GM18511 (cell line): Measurements from ENCODE around the gene PARD3B.

Source experiments
- ATAC-seq: cut with Tn5 transposase; IDR thresholded peaks from one replicate; pipeline ENCODE4 v1.9.1; 2021; ENCODE audit warnings: mild to moderate bottlenecking, moderate library complexity; ENCODE audit not compliant: unreplicated experiment

The PARD3B gene

GRCh38 chr2:205086662-205087061 lies 541.4 kb downstream of the PARD3B start:
- ATAC-seq = no peak

GRCh38 chr2:205087862-205088261 lies 542.6 kb downstream of the PARD3B start:
- ATAC-seq = no peak

- ATAC-seq = no peak
These were observed 544.7 kb downstream of the PARD3B start for GRCh38 chr2:205089958-205090357.

- ATAC-seq = no peak
These were observed 546.1 kb downstream of the PARD3B start for GRCh38 chr2:205091411-205091810.

- ATAC-seq = no peak
These were observed 548.8 kb downstream of the PARD3B start for GRCh38 chr2:205094031-205094430.

- ATAC-seq = no peak
These were observed 558.4 kb downstream of the PARD3B start for GRCh38 chr2:205103699-205104098.

GRCh38 chr2:205107810-205108209 lies 562.5 kb downstream of the PARD3B start:
- ATAC-seq = no peak

GRCh38 chr2:205115511-205115910 lies 570.2 kb downstream of the PARD3B start:
- no peak for ATAC-seq

GRCh38 chr2:205117125-205117524 lies 571.9 kb downstream of the PARD3B start:
- ATAC-seq = no peak

GRCh38 chr2:205119136-205119535 lies 573.9 kb downstream of the PARD3B start:
- no peak for ATAC-seq

GRCh38 chr2:205128726-205129125 lies 583.5 kb downstream of the PARD3B start:
- ATAC-seq = no peak

GRCh38 chr2:205129531-205129930 lies 584.3 kb downstream of the PARD3B start:
- ATAC-seq = no peak

GRCh38 chr2:205130111-205130829 lies 585.0 kb downstream of the PARD3B start:
- no peak for ATAC-seq

GRCh38 chr2:205133544-205133943 lies 588.3 kb downstream of the PARD3B start:
- no peak for ATAC-seq

GRCh38 chr2:205138735-205139134 lies 593.5 kb downstream of the PARD3B start:
- ATAC-seq = no peak

- ATAC-seq = no peak
These were observed 594.7 kb downstream of the PARD3B start for GRCh38 chr2:205139822-205140463.

- ATAC-seq = no peak
These were observed 596.1 kb downstream of the PARD3B start for GRCh38 chr2:205141381-205141780.

- ATAC-seq = no peak
These were observed 600.6 kb downstream of the PARD3B start for GRCh38 chr2:205145888-205146287.

GRCh38 chr2:205148755-205149154 lies 603.5 kb downstream of the PARD3B start:
- no peak for ATAC-seq

GRCh38 chr2:205156457-205156856 lies 611.2 kb downstream of the PARD3B start:
- ATAC-seq = no peak

- no peak for ATAC-seq
These were observed 613.1 kb downstream of the PARD3B start for GRCh38 chr2:205158404-205158803.

- ATAC-seq = no peak
These were observed 616.0 kb downstream of the PARD3B start for GRCh38 chr2:205161156-205161839.
